ENCODE measurements around the gene MAPT.

MAPT gene

GRCh38 chr17:46057366-46057765, 163.0 kb downstream of the MAPT start:
- no peak for DNase-seq (ENCODE audit: low spot score)

GRCh38 chr17:46059486-46059885, 165.1 kb downstream of the MAPT start:
- DNase-seq (ENCODE audit: low spot score), result no peak

- DNase-seq (ENCODE audit: low spot score), result no peak
These were observed 166.1 kb downstream of the MAPT start for GRCh38 chr17:46060461-46060860.

DNA sequence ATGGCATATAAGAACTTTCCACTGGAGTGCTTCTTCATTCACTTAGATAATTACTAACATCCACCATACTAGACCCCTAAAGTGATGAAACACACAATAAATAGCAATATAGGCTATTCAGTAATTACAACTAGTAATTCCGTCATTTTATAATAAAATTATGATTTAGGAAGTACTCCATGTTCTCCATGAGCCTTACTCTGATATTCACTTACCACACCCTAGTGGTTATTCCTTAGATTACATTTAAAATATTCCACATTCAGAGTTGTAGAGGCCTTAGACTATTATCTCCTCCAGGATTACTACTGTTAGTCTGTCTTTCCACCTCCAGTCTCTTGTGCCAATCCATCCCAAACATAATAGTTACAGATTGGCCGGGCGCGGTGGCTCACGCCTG, 167.1 kb downstream of the MAPT start:
- no peak for DNase-seq (ENCODE audit: low spot score)

GRCh38 chr17:46063241-46063640, 168.9 kb downstream of the MAPT start:
- no peak for DNase-seq (ENCODE audit: low spot score)

GRCh38 chr17:46064460-46064859, 170.1 kb downstream of the MAPT start:
- DNase-seq (ENCODE audit: low spot score), result no peak

DNA sequence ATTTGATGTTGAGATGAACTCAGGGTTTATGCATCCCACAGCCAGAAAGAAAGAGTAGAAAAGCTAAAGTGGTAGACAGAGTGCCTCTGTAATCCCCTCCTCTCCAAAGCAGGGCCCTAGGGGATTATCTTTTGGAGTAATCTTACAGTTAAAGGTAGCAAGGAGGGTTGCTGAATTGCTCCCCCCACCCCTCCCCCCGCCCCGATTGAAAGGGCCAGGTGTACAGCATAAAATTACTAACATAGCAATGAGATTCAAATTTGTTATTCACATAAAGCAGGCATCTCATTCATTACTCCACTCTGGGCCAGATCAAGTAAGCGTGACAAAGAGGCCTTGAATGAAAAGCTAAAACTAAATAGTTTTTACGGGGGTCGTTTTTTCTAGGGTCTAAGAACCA, 177.4 kb downstream of the MAPT start:
- DNase-seq (ENCODE audit: low spot score), result no peak

DNA sequence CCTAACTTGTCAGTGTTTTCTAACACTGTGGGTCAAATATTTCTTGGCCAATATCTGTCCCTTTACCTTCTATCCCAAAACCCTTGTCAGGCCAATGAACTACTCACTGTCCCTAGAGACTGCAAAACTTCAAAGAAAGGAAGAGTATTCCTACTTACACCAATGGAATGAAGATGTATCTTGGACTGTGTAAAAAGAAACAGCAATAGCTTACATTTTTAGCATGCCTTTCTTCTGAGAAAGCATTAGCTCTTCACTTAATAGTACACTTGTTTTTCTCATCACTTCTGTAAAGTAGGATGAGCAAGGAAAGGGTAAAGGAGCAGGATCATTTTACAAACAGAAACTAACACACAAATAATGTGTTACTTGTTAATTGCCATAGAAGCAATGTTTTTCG, 178.6 kb downstream of the MAPT start:
- no peak for DNase-seq (ENCODE audit: low spot score)

- no peak for DNase-seq (ENCODE audit: low spot score)
These were observed 180.2 kb downstream of the MAPT start for GRCh38 chr17:46074540-46074939.

Measured in kidney capillary endothelial cell (primary cell).